ENCODE results near the gene GUK1. TPM values are rescaled to one million over a fixed set of nuclear protein-coding genes. Genes with fewer than 3 reads are reported as not detected.

The GUK1 gene
- total and polyA plus RNA-seq, 2 of the 8 experiments (the other 6 are each of a cell fraction or from before 2014, with no cell fraction given) = 68.5 to 183 TPM

DNA sequence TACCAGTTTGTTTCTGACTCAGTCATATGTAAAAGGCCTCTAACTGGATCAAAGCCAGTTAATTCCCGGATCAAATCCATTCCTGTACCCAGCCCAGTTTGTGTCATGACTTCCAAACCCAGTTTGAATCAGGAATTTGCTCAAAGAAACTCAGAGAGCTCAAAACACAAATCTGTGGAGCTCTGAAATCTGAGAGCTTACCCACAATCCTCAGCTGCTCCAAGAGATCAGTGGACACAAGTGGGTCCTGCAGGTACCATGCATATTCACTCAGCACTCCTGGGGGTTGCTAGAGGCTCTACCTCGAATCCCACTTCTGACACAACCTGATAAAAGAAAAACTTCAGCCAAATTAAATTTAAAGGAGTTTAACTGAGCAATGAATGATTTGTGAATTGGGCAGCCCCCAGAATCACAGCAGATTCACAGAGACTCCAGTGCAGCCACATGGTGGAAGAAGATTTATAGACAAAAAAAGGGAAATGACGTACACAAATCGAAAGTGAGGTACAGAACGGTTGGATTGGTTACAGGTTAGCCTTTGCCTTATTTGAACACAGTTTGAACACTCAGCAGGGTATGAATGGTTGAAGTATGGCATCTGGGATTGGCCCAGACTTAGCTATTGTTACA, 19.1 kb upstream of the GUK1 start:
- FAIRE-seq (no peak), DNase-seq (ENCODE audit: low read depth in 1 of 2, low spot score in 2 of 2) (no peak)
- no peaks in the 10 kb centered on the region for H3K4me1 ChIP-seq (replicated peaks in 1 of 4; ENCODE audit: control insufficient read depth in 3 of 4, insufficient read depth in 4 of 4, low read length in 3 of 4)
- no peak overlapping the region for H2AK5ac ChIP-seq (ENCODE audit: low read depth, low read length)
- no peaks in the 10 kb centered on the region for H3K79me1 ChIP-seq (ENCODE audit: low read depth, low read length)
- no peak overlapping the region for H2BK15ac ChIP-seq (ENCODE audit: low read length)
- no peak overlapping the region for H3K9ac ChIP-seq (replicated peaks in 1 of 4; ENCODE audit: extremely low read depth in 1 of 4, low read depth in 3 of 4, low read length in 3 of 4)
- no peak overlapping the region for H3K27ac ChIP-seq (ENCODE audit: low read depth, low read length)
- H3K4ac ChIP-seq (replicated peaks; ENCODE audit: insufficient read length, low read depth, low read length) = no peak overlapping the region
- no peak overlapping the region for H2AFZ ChIP-seq (ENCODE audit: low read length)
- no peaks in the 10 kb centered on the region for H3K79me2 ChIP-seq (ENCODE audit: control insufficient read depth in 1 of 2, insufficient read depth in 2 of 2, low read length in 2 of 2)
- no peak overlapping the region for H3K56ac ChIP-seq (replicated peaks; ENCODE audit: insufficient read length, low read depth, low read length)
- no peak overlapping the region for H3K4me3 ChIP-seq (ENCODE audit: extremely low read depth in 1 of 4, insufficient read depth in 2 of 4, low read depth in 3 of 4, low read length in 4 of 4)
- 84% methylated on average over 5 of the region's 5 CpGs; no CpG with 5 or more reads in 1 of the 2 experiments for WGBS, 2 experiments (ENCODE audit: extremely low coverage in 1 of 2, insufficient coverage in 1 of 2, insufficient read length in 1 of 2, insufficient replicate concordance in 2 of 2, low coverage in 1 of 2, low lambda C conversion rate in 2 of 2, missing lambda C conversion rate in 1 of 2)
- H4K8ac ChIP-seq (ENCODE audit: extremely low read depth, insufficient read depth, low read length) = no peak overlapping the region
- H2BK12ac ChIP-seq (ENCODE audit: low read depth, low read length) = no peak overlapping the region
- H4K20me1 ChIP-seq (replicated peaks in 1 of 2; ENCODE audit: control insufficient read depth in 1 of 2, insufficient read depth in 2 of 2, low read length in 2 of 2) = no peaks in the 10 kb centered on the region
- ChIA-PET CTCF (ENCODE audit: partially characterized antibody) (interaction anchor here (1.0 to 2.5 kb wide), 3 partner anchors 9 to 201 kb away, joined by 3 to 11 read pairs (median 4); no protein-coding TSS in a partner anchor), POLR2A (ENCODE audit: partially characterized antibody) (interaction anchor here (0.7 to 2.2 kb wide), 2 partner anchors 11 to 50 kb away, joined by 3 to 9 read pairs; no protein-coding TSS in a partner anchor)
- no peak overlapping the region for H3K4me2 ChIP-seq (ENCODE audit: insufficient read depth in 1 of 2, low read depth in 2 of 2, low read length in 2 of 2)
- peaks cover 14 to 19% of the 10 kb centered on the region in 2 experiments for H3K9me3 ChIP-seq (ENCODE audit: insufficient read depth in 2 of 2, low read depth in 1 of 2, low read length in 1 of 2)
- no peak overlapping the region for H3K23ac ChIP-seq (ENCODE audit: insufficient read length)
- H3K23me2 ChIP-seq (ENCODE audit: low read depth, low read length) = no peaks in the 10 kb centered on the region
- H2BK5ac ChIP-seq (ENCODE audit: low read depth, low read length) = no peak overlapping the region
- no peak overlapping the region for H3K14ac ChIP-seq (ENCODE audit: insufficient read length)
- H2BK20ac ChIP-seq (ENCODE audit: low read length) = no peak overlapping the region
- H3K27me3 ChIP-seq (replicated peaks in 1 of 4; ENCODE audit: control insufficient read depth in 3 of 4, extremely low read depth in 1 of 4, insufficient read depth in 3 of 4, low read length in 3 of 4) = no peaks in the 10 kb centered on the region; a peak in 3 of 7 replicates
- H4K5ac ChIP-seq (ENCODE audit: insufficient read length, low read depth, low read length) = no peak overlapping the region
- H2BK120ac ChIP-seq (replicated peaks; ENCODE audit: low read depth, low read length) = no peak overlapping the region
- H3K18ac ChIP-seq (ENCODE audit: extremely low read depth, low read length) = no peak overlapping the region
- H4K91ac ChIP-seq (replicated peaks; ENCODE audit: insufficient read length, low read length) = no peak overlapping the region
- H3K36me3 ChIP-seq (ENCODE audit: control insufficient read depth in 2 of 4, insufficient read depth in 4 of 4, low read length in 3 of 4) = no peaks in the 10 kb centered on the region
- TF ChIP-seq RAD21 (IDR thresholded peaks at IDR 0.05 in 1 of 2, conservative IDR thresholded peaks at IDR 0.05 in 1 of 2; ENCODE audit: low read depth in 2 of 2, low read length in 2 of 2) (no peak), CEBPB (IDR thresholded peaks at IDR 0.05; ENCODE audit: low read depth, low read length) (no peak), KDM5A (IDR thresholded peaks at IDR 0.05; ENCODE audit: low read length) (no peak), TAF7 (optimal IDR thresholded peaks at IDR 0.05; ENCODE audit: borderline replicate concordance, low read depth, low read length) (no peak), YY1 (IDR thresholded peaks at IDR 0.05; ENCODE audit: low read depth, low read length) (no peak), CREB1 (IDR thresholded peaks at IDR 0.05) (no peak), SRF (IDR thresholded peaks at IDR 0.05; ENCODE audit: low read depth, low read length) (no peak), SP2 (IDR thresholded peaks at IDR 0.05; ENCODE audit: low read length) (no peak), SIX5 (IDR thresholded peaks at IDR 0.05; ENCODE audit: low read depth, low read length) (no peak), JUND (IDR thresholded peaks at IDR 0.05; ENCODE audit: low read length) (no peak), EGR1 (IDR thresholded peaks at IDR 0.05; ENCODE audit: borderline replicate concordance, low read depth, low read length) (no peak), EZH2 (IDR thresholded peaks at IDR 0.05; ENCODE audit: low read depth, low read length, severe bottlenecking) (no peak)
